Fibroblast of skin of back (primary cell): Measurements from ENCODE around the gene AUNIP. TPM values are rescaled to one million over a fixed set of nuclear protein-coding genes. Genes with fewer than 3 reads are reported as not detected.

Source experiments
- DNase-seq: peaks from one replicate; pipeline ENCODE4 v3.0.0-alpha.2; 2013
- polyA plus RNA-seq, 2 experiments: library from polyadenylated mRNA; unstranded; fragments of 120-200 nt; gene quantifications; one replicate each; pipeline ENCODE4 v1.2.1, GENCODE V29; 2013; ENCODE audit not compliant: insufficient read length in 2 of 2

The AUNIP gene
- 6.2 TPM for polyA plus RNA-seq (2013, experiment 1 of 2; ENCODE audit: insufficient read length)
- 1.3 TPM for polyA plus RNA-seq (2013, experiment 2 of 2; ENCODE audit: insufficient read length)

GRCh38 chr1:25858906-25859789 lies at the start of gene AUNIP:
Gene AUNIP (minus strand): TSS chr1:25859457. CDS start chr1:25859357, 100 bp downstream.
- DNase-seq = peak; percentile 87

GRCh38 chr1:25909040-25909439 lies 49.8 kb upstream of the AUNIP start:
- no peak for DNase-seq

- no peak for DNase-seq
Observed at GRCh38 chr1:25908161-25908560, 48.9 kb upstream of the AUNIP start.

GRCh38 chr1:25907601-25908000 lies 48.3 kb upstream of the AUNIP start:
- DNase-seq = no peak

GRCh38 chr1:25906644-25907300 lies 47.5 kb upstream of the AUNIP start:
- no peak for DNase-seq

- DNase-seq = peak; percentile 94
Observed at GRCh38 chr1:25905680-25906643, 46.7 kb upstream of the AUNIP start, which contains the start of gene STMN1. Gene STMN1 (minus strand): TSS chr1:25906419. CDS start chr1:25904676, 1,743 bp downstream.

GRCh38 chr1:25904943-25905679 lies 45.9 kb upstream of the AUNIP start:
- peak; percentile 93 for DNase-seq

- DNase-seq = no peak
Observed at GRCh38 chr1:25903986-25904385, 44.7 kb upstream of the AUNIP start.

- no peak for DNase-seq
Observed at GRCh38 chr1:25902462-25902861, 43.2 kb upstream of the AUNIP start.

GRCh38 chr1:25900219-25900618 lies 41.0 kb upstream of the AUNIP start:
- no peak for DNase-seq

GRCh38 chr1:25899792-25900191 lies 40.5 kb upstream of the AUNIP start:
- DNase-seq = no peak

GRCh38 chr1:25898223-25899015 lies 39.2 kb upstream of the AUNIP start:
- no peak for DNase-seq

GRCh38 chr1:25897754-25898153 lies 38.5 kb upstream of the AUNIP start:
- no peak for DNase-seq

- peak; percentile 58 for DNase-seq
Observed at GRCh38 chr1:25896266-25896665, 37.0 kb upstream of the AUNIP start.

- peak; percentile 89 for DNase-seq
Observed at GRCh38 chr1:25895365-25895990, 36.2 kb upstream of the AUNIP start.

- DNase-seq = no peak
Observed at GRCh38 chr1:25893116-25893515, 33.9 kb upstream of the AUNIP start.

- DNase-seq = no peak
Observed at GRCh38 chr1:25891606-25892005, 32.3 kb upstream of the AUNIP start.

- peak; percentile 40 for DNase-seq
Observed at GRCh38 chr1:25890239-25891034, 31.2 kb upstream of the AUNIP start.

- peak; percentile 11 for DNase-seq
Observed at GRCh38 chr1:25889470-25889869, 30.2 kb upstream of the AUNIP start.
